HepG2 (cell line): Measurements from ENCODE around the gene METTL25. TPM values are rescaled to one million over a fixed set of nuclear protein-coding genes. Genes with fewer than 3 reads are reported as not detected.
A peak's percentile ranks its signal among the peaks of the same experiment; 100 is the strongest.

Source experiments
- ATAC-seq: fragments of 200-7000 bp; cut with Tn5 transposase; 3 replicates; pipeline ENCODE4 v1.9.1; 2020; ENCODE audit warnings: mild to moderate bottlenecking, moderate library complexity
- BruUV-seq: library from RNA; stranded (reverse); fragments of 400-500 nt; replicated peaks from 2 replicates; lab custom pipeline; 2021; lab: Mats Ljungman, UMichigan
- CTCF ChIA-PET: fragments of 300-600 bp; formaldehyde crosslinking; extraction: SDS; loops from one replicate; lab custom pipeline; 2021; ENCODE audit warnings: low total read pairs, inconsistent platforms, low intra/inter-chr PET ratio; lab: Yijun Ruan, JAX
- POLR2A ChIA-PET: fragments of 350-600 bp; sonication (Branson Sonifier 250); formaldehyde crosslinking; loops from one replicate; lab custom pipeline; 2020; ENCODE audit warnings: antibody characterized with exemption, inconsistent platforms; lab: Yijun Ruan, JAX
- DNase-seq: peaks from one replicate; pipeline ENCODE4 v3.0.0-alpha.2; 2015; ENCODE audit warnings: low spot score
- FAIRE-seq: peaks from 3 replicates; lab custom pipeline; 2011; peaks lifted over from hg19 to GRCh38; lab: Jason Lieb, UNC
- H2AFZ ChIP-seq: one replicate; pipeline ENCODE4 v1.6.1; 2011; ENCODE audit warnings: low read length, inconsistent platforms
- H3K27ac ChIP-seq: fragments of 300-600 bp; 3 replicates; pipeline ENCODE4 v1.8.0; 2011; ENCODE audit warnings: mixed run types, mild to moderate bottlenecking, mixed read lengths, low read length, inconsistent platforms; ENCODE audit not compliant: insufficient read depth; ENCODE audit errors: extremely low read length
- H3K27me3 ChIP-seq, 2 experiments: fragments of 200-600 bp in 1 of 2; 2 replicates in 1 of 2; 3 replicates in 1 of 2; pipeline versions ENCODE4 v1.6.0 to v1.8.0; 2011; ENCODE audit warnings: low read length in 2 of 2, mild to moderate bottlenecking in 2 of 2, moderate library complexity in 2 of 2, inconsistent platforms in 1 of 2; ENCODE audit not compliant: insufficient read depth in 2 of 2, control insufficient read depth in 1 of 2
- H3K36me3 ChIP-seq, 2 experiments: fragments of 200-600 bp in 1 of 2; replicated peaks in 1 of 2; 2 replicates in 1 of 2; 3 replicates in 1 of 2; pipeline versions ENCODE4 v1.5.1 to v1.8.0; 2011; ENCODE audit warnings: low read length in 2 of 2, inconsistent platforms in 1 of 2; ENCODE audit not compliant: insufficient read depth in 2 of 2, control insufficient read depth in 1 of 2
- H3K4me1 ChIP-seq: 2 replicates; pipeline ENCODE4 v1.5.1; 2012; ENCODE audit warnings: low read length, inconsistent platforms; ENCODE audit not compliant: insufficient read depth
- H3K4me2 ChIP-seq: 2 replicates; pipeline ENCODE4 v1.6.0; 2011; ENCODE audit warnings: low read depth, low read length, inconsistent platforms
- H3K4me3 ChIP-seq, 3 experiments: fragments of 200-600 bp in 1 of 3; sonication (generic), shearing (Covaris generic) in 1 of 3; replicated peaks in 1 of 3; 2 replicates each; pipeline ENCODE4 v1.5.1; 2011 to 2016; ENCODE audit warnings: low read length in 3 of 3, inconsistent platforms in 2 of 3, low read depth in 2 of 3, mild to moderate bottlenecking in 2 of 3, control low read depth in 1 of 3, mixed read lengths in 1 of 3; ENCODE audit not compliant: insufficient read depth in 1 of 3
- H3K79me2 ChIP-seq: one replicate; pipeline ENCODE4 v1.6.1; 2011; ENCODE audit warnings: low read length, inconsistent platforms; ENCODE audit not compliant: insufficient read depth
- H3K9ac ChIP-seq: 2 replicates; pipeline ENCODE4 v1.6.0; 2011; ENCODE audit warnings: mild to moderate bottlenecking, low read depth, low read length, inconsistent platforms; ENCODE audit not compliant: insufficient read depth
- H3K9me3 ChIP-seq: 2 replicates; pipeline ENCODE4 v1.5.1; 2012; ENCODE audit warnings: mild to moderate bottlenecking, low read length
- H4K20me1 ChIP-seq: 2 replicates; pipeline ENCODE4 v1.6.0; 2011; ENCODE audit warnings: inconsistent platforms, mild to moderate bottlenecking, low read length, moderate library complexity; ENCODE audit not compliant: insufficient read depth
- GZF1 ChIP-seq: sonication (generic); formaldehyde crosslinking; IDR thresholded peaks from 2 replicates; pipeline ENCODE4 v1.5.1; 2020; ENCODE audit warnings: mild to moderate bottlenecking, missing genetic modification reagents
- IKZF5 ChIP-seq: IDR thresholded peaks from 2 replicates; pipeline ENCODE4 v1.6.1; 2018; ENCODE audit warnings: missing genetic modification reagents, mild to moderate bottlenecking, missing compliant biosample characterization
- KLF15 ChIP-seq: sonication (generic); formaldehyde crosslinking; IDR thresholded peaks from 2 replicates; pipeline ENCODE4 v1.8.1; 2023; ENCODE audit warnings: borderline replicate concordance, mild to moderate bottlenecking, inconsistent platforms, missing genetic modification reagents, mixed read lengths
- MAFF ChIP-seq: IDR thresholded peaks from 2 replicates; pipeline ENCODE4 v1.6.1; 2011; ENCODE audit warnings: low read depth, low read length, improper control_type of control experiment
- MAFK ChIP-seq, 2 experiments: IDR thresholded peaks in 1 of 2; conservative IDR thresholded peaks in 1 of 2; 2 replicates each; pipeline ENCODE4 v1.6.1; 2011; ENCODE audit warnings: improper control_type of control experiment in 2 of 2, low read length in 2 of 2
- MED8 ChIP-seq: sonication (generic); formaldehyde crosslinking; IDR thresholded peaks from 2 replicates; pipeline ENCODE4 v1.8.1; 2023; ENCODE audit warnings: mild to moderate bottlenecking, missing genetic modification reagents; ENCODE audit not compliant: insufficient replicate concordance
- PHF8 ChIP-seq: sonication (generic); formaldehyde crosslinking; IDR thresholded peaks from 2 replicates; pipeline ENCODE4 v1.5.0; 2020; ENCODE audit warnings: missing genetic modification reagents
- POLR2AphosphoS2 ChIP-seq: IDR thresholded peaks from 2 replicates; pipeline ENCODE4 v1.6.1; 2011; ENCODE audit warnings: low read depth, low read length, improper control_type of control experiment
- POLR2G ChIP-seq: fragments of 200-400 bp; formaldehyde crosslinking; IDR thresholded peaks from 2 replicates; pipeline ENCODE4 v1.6.1; 2018; ENCODE audit warnings: mild to moderate bottlenecking, low read depth, low read length, moderate library complexity
- TAF15 ChIP-seq: fragments of 200-400 bp; formaldehyde crosslinking; IDR thresholded peaks from one replicate; pipeline ENCODE4 v1.6.1; 2018; ENCODE audit warnings: mild to moderate bottlenecking, low read depth, low read length; ENCODE audit not compliant: poor library complexity, severe bottlenecking
- TGIF2 ChIP-seq: IDR thresholded peaks from 2 replicates; pipeline ENCODE4 v1.6.1; 2016; ENCODE audit warnings: control low read depth, missing compliant biosample characterization
- ZFP82 ChIP-seq: sonication (generic); formaldehyde crosslinking; IDR thresholded peaks from 2 replicates; pipeline ENCODE4 v1.5.1; 2020; ENCODE audit warnings: mild to moderate bottlenecking, missing genetic modification reagents, borderline replicate concordance
- ZNF143 ChIP-seq: sonication (generic); formaldehyde crosslinking; IDR thresholded peaks from 2 replicates; pipeline ENCODE4 v1.4.0; 2020; ENCODE audit warnings: missing genetic modification reagents
- WGBS: methylation state at CpG from one replicate; pipeline ENCODE4 v1.1.6; 2017; ENCODE audit warnings: low lambda C conversion rate; 5-methylcytosine and 5-hydroxymethylcytosine counted together
- in situ Hi-C: cut with HindIII; loops from 2 replicates; pipeline ENCODE4 v1.10.0; 2017; ENCODE audit warnings: low pct_unique_long_range_greater_than_20kb; ENCODE audit not compliant: extremely low pct_ligation_motif_present
- intact Hi-C: fragments of 100-400 bp; cut with micrococcal nuclease; formaldehyde crosslinking; loops from one replicate; pipeline ENCODE4 v1.10.0; 2022; ENCODE audit not compliant: unreplicated experiment
- polyA plus RNA-seq, 8 experiments: library from polyadenylated mRNA; depleted of rRNA in 3 of 8; stranded (reverse) in 7 of 8; unstranded in 1 of 8; fragments of >200 nt; fragmentation: Illumina TruSeq in 4 of 8; extraction: Trizol in 4 of 8; gene quantifications; 2 replicates each; pipeline versions ENCODE4 v1.2.1 to v1.2.3, GENCODE V29; 2011 to 2016; ENCODE audit warnings: low read depth in 4 of 8, missing spikeins in 1 of 8, mixed read lengths in 1 of 8; ENCODE audit not compliant: insufficient read depth in 1 of 8
- total RNA-seq, 5 experiments: library from RNA; depleted of rRNA; stranded (reverse); fragments of >200 nt; fragmentation: Illumina TruSeq; extraction: Trizol; gene quantifications; 2 replicates each; pipeline ENCODE4 v1.2.3, GENCODE V29; 2016; ENCODE audit warnings: low read depth in 1 of 5

Gene METTL25
- total and polyA plus RNA-seq, 2 of the 13 experiments (the other 11 are each of a cell fraction or from before 2014, with no cell fraction given), result 2.2 to 7.8 TPM

GRCh38 chr12:82481954-82482353 lies 123.6 kb downstream of the METTL25 start:
- TF ChIP-seq POLR2G (no peak), POLR2AphosphoS2 (no peak), ZNF143 (CRISPR knock-in tag) (no peak), ZFP82 (CRISPR knock-in tag) (no peak), TAF15 (no peak), GZF1 (no peak)
- H3K27ac ChIP-seq, result no peak overlapping the region
- intact Hi-C loops (no loop called here), in situ Hi-C loops (no loop called here)
- DNase-seq (no peak), FAIRE-seq (no peak), ATAC-seq (no peak)
- ChIA-PET POLR2A (no interaction called here), CTCF (no interaction called here)
- H3K4me2 ChIP-seq, result no peak overlapping the region
- H4K20me1 ChIP-seq, result no peaks in the 10 kb centered on the region
- H3K79me2 ChIP-seq, result no peaks in the 10 kb centered on the region
- no peaks in the 10 kb centered on the region for H3K27me3 ChIP-seq
- H2AFZ ChIP-seq, result no peak overlapping the region
- 49% methylated on average over 2 of the region's 2 CpGs for WGBS
- H3K9ac ChIP-seq, result no peak overlapping the region
- H3K4me3 ChIP-seq, result no peak overlapping the region
- BruUV-seq, result no TSS peak
- H3K9me3 ChIP-seq, result no peaks in the 10 kb centered on the region
- no peaks in the 10 kb centered on the region for H3K36me3 ChIP-seq
- H3K4me1 ChIP-seq, result no peaks in the 10 kb centered on the region

- TF ChIP-seq MAFF (peak; percentile 57; the same call in 1 of the 2 replicates), MED8 (CRISPR knock-in tag) (no peak), KLF15 (CRISPR knock-in tag) (no peak), IKZF5 (CRISPR knock-in tag) (no peak), PHF8 (CRISPR knock-in tag) (no peak), MAFK (conservative IDR thresholded peaks at IDR 0.05 in 1 of 2, IDR thresholded peaks at IDR 0.05 in 1 of 2; ENCODE audit: low read length in 2 of 2) (peak; percentile 43 to 71; a peak in 2 of 4 replicates), TGIF2 (CRISPR knock-in tag) (no peak)
- BruUV-seq, result no TSS peak
- ChIA-PET CTCF (no interaction called here), POLR2A (no interaction called here)
- Histone ChIP-seq H3K9ac (no peak overlapping the region), H3K79me2 (no peaks in the 10 kb centered on the region), H3K27me3 (no peaks in the 10 kb centered on the region), H2AFZ (no peak overlapping the region), H3K27ac (no peak overlapping the region), H3K9me3 (no peaks in the 10 kb centered on the region), H3K36me3 (no peaks in the 10 kb centered on the region), H4K20me1 (no peaks in the 10 kb centered on the region), H3K4me3 (no peak overlapping the region), H3K4me1 (no peaks in the 10 kb centered on the region), H3K4me2 (no peak overlapping the region)
- intact Hi-C loops, result no loop called here
- 16% methylated on average over 2 of the region's 2 CpGs for WGBS
- in situ Hi-C loops, result no loop called here
- DNase-seq (no peak), FAIRE-seq (no peak), ATAC-seq (no peak)
These were observed 128.4 kb downstream of the METTL25 start for GRCh38 chr12:82486524-82487235.
